ENCODE data around the gene FAM43B.

DNA sequence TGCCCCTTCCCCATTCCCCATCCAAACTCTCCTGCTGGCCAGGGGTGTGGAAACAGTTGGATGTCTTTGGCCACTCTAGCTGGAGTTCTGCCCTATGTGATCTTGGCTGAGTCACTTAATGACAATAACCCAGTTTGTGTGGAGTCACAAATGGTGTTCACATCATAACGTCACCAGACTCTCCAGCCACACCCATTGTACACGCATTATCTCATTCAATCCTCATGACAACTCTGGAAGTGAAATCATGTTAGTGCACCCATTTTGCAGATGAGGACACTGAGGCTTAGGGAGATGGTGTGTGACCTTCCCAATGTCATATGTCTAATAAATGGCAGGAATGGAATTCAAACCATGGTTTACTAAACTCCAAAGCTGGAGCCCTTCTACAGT is 35.3 kb downstream of the FAM43B start:
- TF ChIP-seq, protein P1, sequence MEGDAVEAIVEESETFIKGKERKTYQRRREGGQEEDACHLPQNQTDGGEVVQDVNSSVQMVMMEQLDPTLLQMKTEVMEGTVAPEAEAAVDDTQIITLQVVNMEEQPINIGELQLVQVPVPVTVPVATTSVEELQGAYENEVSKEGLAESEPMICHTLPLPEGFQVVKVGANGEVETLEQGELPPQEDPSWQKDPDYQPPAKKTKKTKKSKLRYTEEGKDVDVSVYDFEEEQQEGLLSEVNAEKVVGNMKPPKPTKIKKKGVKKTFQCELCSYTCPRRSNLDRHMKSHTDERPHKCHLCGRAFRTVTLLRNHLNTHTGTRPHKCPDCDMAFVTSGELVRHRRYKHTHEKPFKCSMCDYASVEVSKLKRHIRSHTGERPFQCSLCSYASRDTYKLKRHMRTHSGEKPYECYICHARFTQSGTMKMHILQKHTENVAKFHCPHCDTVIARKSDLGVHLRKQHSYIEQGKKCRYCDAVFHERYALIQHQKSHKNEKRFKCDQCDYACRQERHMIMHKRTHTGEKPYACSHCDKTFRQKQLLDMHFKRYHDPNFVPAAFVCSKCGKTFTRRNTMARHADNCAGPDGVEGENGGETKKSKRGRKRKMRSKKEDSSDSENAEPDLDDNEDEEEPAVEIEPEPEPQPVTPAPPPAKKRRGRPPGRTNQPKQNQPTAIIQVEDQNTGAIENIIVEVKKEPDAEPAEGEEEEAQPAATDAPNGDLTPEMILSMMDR (IDR thresholded peaks at IDR 0.05), result no peak
- TF ChIP-seq POLR2A (IDR thresholded peaks at IDR 0.05), result no peak
